ENCODE results near the gene CIBAR2. TPM values are rescaled to one million over a fixed set of nuclear protein-coding genes. Genes with fewer than 3 reads are reported as not detected.

CIBAR2 gene
- total and polyA plus RNA-seq, 9 of the 15 experiments (the other 6 are each of a cell fraction or from before 2014, with no cell fraction given) = not detected

- BruUV-seq (replicated peaks) = no TSS peak
- ChIA-PET POLR2A (interaction anchor here (1.4 kb wide), 1 partner anchor 19 kb away, joined by 3 read pairs; no protein-coding TSS in a partner anchor), CTCF (ENCODE audit: low intra/inter-chr PET ratio) (no interaction called here)
- H3K36me3 ChIP-seq (ENCODE audit: control insufficient read depth, insufficient read depth, low read length) = no peaks in the 10 kb centered on the region
- H3K27me3 ChIP-seq (ENCODE audit: control insufficient read depth in 2 of 2, insufficient read depth in 2 of 2, low read length in 2 of 2) = peaks cover 20 to 64% of the 10 kb centered on the region in 2 experiments
- no peak overlapping the region for H3K4me2 ChIP-seq (ENCODE audit: insufficient read depth, low read length)
- no peaks in the 10 kb centered on the region for H3K9me3 ChIP-seq (replicated peaks; ENCODE audit: control insufficient read depth, insufficient read depth, low read depth, low read length)
- ATAC-seq = no peak
- no peak for TF ChIP-seq SNRNP70 (optimal IDR thresholded peaks at IDR 0.05; ENCODE audit: low read depth, low read length)
- no peak for TF ChIP-seq SMARCA4 (IDR thresholded peaks at IDR 0.05)
- no peak for TF ChIP-seq DPF2 (IDR thresholded peaks at IDR 0.05)
- TF ChIP-seq RBM17 (IDR thresholded peaks at IDR 0.05; ENCODE audit: borderline replicate concordance, low read depth, low read length) = no peak
- TF ChIP-seq, protein P1, sequence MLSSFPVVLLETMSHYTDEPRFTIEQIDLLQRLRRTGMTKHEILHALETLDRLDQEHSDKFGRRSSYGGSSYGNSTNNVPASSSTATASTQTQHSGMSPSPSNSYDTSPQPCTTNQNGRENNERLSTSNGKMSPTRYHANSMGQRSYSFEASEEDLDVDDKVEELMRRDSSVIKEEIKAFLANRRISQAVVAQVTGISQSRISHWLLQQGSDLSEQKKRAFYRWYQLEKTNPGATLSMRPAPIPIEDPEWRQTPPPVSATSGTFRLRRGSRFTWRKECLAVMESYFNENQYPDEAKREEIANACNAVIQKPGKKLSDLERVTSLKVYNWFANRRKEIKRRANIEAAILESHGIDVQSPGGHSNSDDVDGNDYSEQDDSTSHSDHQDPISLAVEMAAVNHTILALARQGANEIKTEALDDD (IDR thresholded peaks at IDR 0.05) = no peak
- TF ChIP-seq KLF16 (IDR thresholded peaks at IDR 0.05) = no peak
- TF ChIP-seq ATF7 (IDR thresholded peaks at IDR 0.05) = no peak
- no peak for TF ChIP-seq KDM4B (IDR thresholded peaks at IDR 0.05; ENCODE audit: borderline replicate concordance in 2 of 2, low read depth in 1 of 2)
- no peak for TF ChIP-seq GTF2E2 (tag; IDR thresholded peaks at IDR 0.05)
- TF ChIP-seq RBM14 (IDR thresholded peaks at IDR 0.05; ENCODE audit: borderline replicate concordance, insufficient read depth, low read depth, low read length) = no peak
- no peaks in the 10 kb centered on the region for H3K9me1 ChIP-seq (ENCODE audit: control insufficient read depth, insufficient read depth, low read length)
- no peak overlapping the region for H3K27ac ChIP-seq (ENCODE audit: extremely low read depth, low read depth, low read length)
- H2AFZ ChIP-seq (ENCODE audit: low read depth, low read length) = no peak overlapping the region
- intact Hi-C loops (cut with micrococcal nuclease) (no loop called here), in situ Hi-C loops (cut with MboI) (loop anchor here (10.0 to 25.0 kb wide), 3 partner anchors 144 to 901 kb away; no protein-coding TSS in a partner anchor)
- no peak overlapping the region for H3K4me3 ChIP-seq
- DNase-seq (ENCODE audit: extremely low read depth in 1 of 4, low spot score in 3 of 4) = no peak
- no peaks in the 10 kb centered on the region for H3K79me2 ChIP-seq (ENCODE audit: control insufficient read depth, insufficient read depth, low read length)
- H3K9ac ChIP-seq (ENCODE audit: insufficient read depth in 1 of 2, low read depth in 2 of 2, low read length in 2 of 2) = no peak overlapping the region
- peaks cover 4% of the 10 kb centered on the region; the same call in 1 of the 2 replicates for H4K20me1 ChIP-seq (replicated peaks; ENCODE audit: control insufficient read depth, insufficient read depth, low read length)
- no peak for FAIRE-seq
- H3K4me1 ChIP-seq (replicated peaks in 1 of 2; ENCODE audit: control insufficient read depth in 2 of 2, insufficient read depth in 2 of 2, low read length in 2 of 2) = peaks cover 2 to 33% of the 10 kb centered on the region in 2 experiments; a peak in 2 of 5 replicates
- 11% methylated on average over 9 of the region's 9 CpGs for WGBS (ENCODE audit: insufficient coverage, low coverage, missing lambda C conversion rate)
Measured at GRCh38 chr16:85111184-85111583, 1.1 kb downstream of the CIBAR2 start.

Measured in K562 (cell line).